Activated naive CD4-positive, alpha-beta T cell treated with anti-CD3 and anti-CD28 coated beads, Interleukin-2, amount 50 U/mL, for 24 hours (primary cell): ENCODE data around the gene GAGE1.
"Not testable (repeated sequence)": the region's sequence is repeated elsewhere in the genome, so short reads cannot be mapped to it uniquely, and the experiment has no call there.

ENCODE experiments used
- H3K27ac Mint-ChIP-seq: one replicate; pipeline ENCODE4 v1.8.0; 2021; ENCODE audit warnings: mild to moderate bottlenecking, mixed read lengths
- H3K27me3 Mint-ChIP-seq: one replicate; pipeline ENCODE4 v1.8.0; 2021; ENCODE audit warnings: mixed read lengths
- H3K36me3 Mint-ChIP-seq: one replicate; pipeline ENCODE4 v1.8.0; 2021; ENCODE audit warnings: mixed read lengths
- H3K4me1 Mint-ChIP-seq: one replicate; pipeline ENCODE4 v1.8.0; 2021; ENCODE audit warnings: mixed read lengths
- H3K4me3 Mint-ChIP-seq: one replicate; pipeline ENCODE4 v1.8.0; 2021; ENCODE audit warnings: mild to moderate bottlenecking, mixed read lengths
- H3K9me3 Mint-ChIP-seq: one replicate; pipeline ENCODE4 v1.8.0; 2021; ENCODE audit warnings: mixed read lengths

GAGE1 gene

DNA sequence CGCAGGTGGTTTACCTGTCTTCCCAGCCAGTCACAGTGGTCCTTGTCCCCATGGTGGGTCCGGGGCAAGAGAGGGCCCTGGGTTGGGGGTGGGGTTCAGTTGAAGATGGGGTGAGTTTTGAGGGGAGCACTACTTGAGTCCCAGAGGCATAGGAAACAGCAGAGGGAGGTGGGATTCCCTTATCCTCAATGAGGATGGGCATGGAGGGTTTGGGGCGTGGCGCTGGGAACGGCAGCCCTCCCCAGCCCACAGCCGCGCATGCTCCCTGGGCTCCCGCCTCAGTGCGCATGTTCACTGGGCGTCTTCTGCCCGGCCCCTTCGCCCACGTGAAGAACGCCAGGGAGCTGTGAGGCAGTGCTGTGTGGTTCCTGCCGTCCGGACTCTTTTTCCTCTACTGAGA lies at the start of gene GAGE1:
GAGE1 (plus strand) TSS at position 301 of the 400 bp plus-strand sequence. CDS start 1,155 bp downstream, outside the sequence.
- H3K27me3 Mint-ChIP-seq, H3K4me3 Mint-ChIP-seq, H3K36me3 Mint-ChIP-seq, H3K27ac Mint-ChIP-seq, H3K4me1 Mint-ChIP-seq, H3K9me3 Mint-ChIP-seq: not testable (repeated sequence)

GRCh38 chrX:49550989-49551388 lies 47.8 kb upstream of the GAGE1 start, which contains the start of gene GAGE12E:
TSS of gene GAGE12E (plus strand) at chrX:49551289. CDS start at chrX:49552444, 1,155 bp downstream.
- H3K27ac Mint-ChIP-seq, H3K4me1 Mint-ChIP-seq, H3K9me3 Mint-ChIP-seq, H3K36me3 Mint-ChIP-seq, H3K4me3 Mint-ChIP-seq, H3K27me3 Mint-ChIP-seq: not testable (repeated sequence)

DNA sequence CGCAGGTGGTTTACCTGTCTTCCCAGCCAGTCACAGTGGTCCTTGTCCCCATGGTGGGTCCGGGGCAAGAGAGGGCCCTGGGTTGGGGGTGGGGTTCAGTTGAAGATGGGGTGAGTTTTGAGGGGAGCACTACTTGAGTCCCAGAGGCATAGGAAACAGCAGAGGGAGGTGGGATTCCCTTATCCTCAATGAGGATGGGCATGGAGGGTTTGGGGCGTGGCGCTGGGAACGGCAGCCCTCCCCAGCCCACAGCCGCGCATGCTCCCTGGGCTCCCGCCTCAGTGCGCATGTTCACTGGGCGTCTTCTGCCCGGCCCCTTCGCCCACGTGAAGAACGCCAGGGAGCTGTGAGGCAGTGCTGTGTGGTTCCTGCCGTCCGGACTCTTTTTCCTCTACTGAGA lies 38.3 kb upstream of the GAGE1 start, which contains the start of gene GAGE12F:
GAGE12F (plus strand) TSS at position 301 of the 400 bp plus-strand sequence. CDS start 1,155 bp downstream, outside the sequence.
- H3K36me3 Mint-ChIP-seq, H3K4me3 Mint-ChIP-seq, H3K9me3 Mint-ChIP-seq, H3K4me1 Mint-ChIP-seq, H3K27me3 Mint-ChIP-seq, H3K27ac Mint-ChIP-seq: not testable (repeated sequence)

DNA sequence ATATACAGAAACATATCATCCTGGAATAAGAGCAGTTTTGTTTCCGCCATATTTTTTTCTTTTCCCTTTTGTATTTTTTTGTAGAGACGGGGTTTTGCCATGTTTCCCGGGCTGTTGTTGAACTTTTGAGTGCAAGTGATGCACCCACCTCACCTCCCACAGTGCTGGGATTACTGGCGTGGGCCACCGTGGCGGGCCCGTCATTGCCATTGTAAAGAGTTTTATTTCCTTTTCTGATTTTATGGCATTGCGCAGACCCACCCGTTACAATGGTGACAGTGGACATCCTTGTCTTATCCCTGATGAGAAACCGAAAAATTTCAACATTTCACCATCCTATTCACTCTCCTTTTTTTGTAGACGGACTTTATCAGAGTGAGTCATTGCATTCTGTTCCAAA lies 30.1 kb upstream of the GAGE1 start:
- H3K36me3 Mint-ChIP-seq, H3K27ac Mint-ChIP-seq, H3K4me1 Mint-ChIP-seq, H3K27me3 Mint-ChIP-seq, H3K9me3 Mint-ChIP-seq, H3K4me3 Mint-ChIP-seq: not testable (repeated sequence)

DNA sequence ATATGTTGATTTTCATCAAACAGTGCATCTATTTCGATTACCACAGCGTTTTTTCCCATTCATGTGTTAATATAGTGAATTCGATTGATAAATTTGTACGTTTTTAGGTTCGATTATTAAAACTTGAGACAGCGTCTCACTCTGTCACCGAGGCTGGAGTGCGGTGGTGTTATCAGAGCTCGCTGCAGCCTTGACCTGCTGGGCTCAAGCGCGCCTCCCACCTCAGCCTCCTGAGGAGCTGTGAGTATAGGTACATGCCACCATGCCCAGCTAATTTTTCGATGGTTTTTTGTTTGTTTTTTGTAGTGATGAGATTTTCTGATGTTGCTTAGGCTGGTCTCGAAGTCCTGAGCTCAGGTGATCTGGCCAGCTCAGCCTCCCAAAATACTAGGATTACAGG lies 29.7 kb upstream of the GAGE1 start:
- H3K4me1 Mint-ChIP-seq, H3K9me3 Mint-ChIP-seq, H3K36me3 Mint-ChIP-seq, H3K4me3 Mint-ChIP-seq, H3K27ac Mint-ChIP-seq, H3K27me3 Mint-ChIP-seq: not testable (repeated sequence)

DNA sequence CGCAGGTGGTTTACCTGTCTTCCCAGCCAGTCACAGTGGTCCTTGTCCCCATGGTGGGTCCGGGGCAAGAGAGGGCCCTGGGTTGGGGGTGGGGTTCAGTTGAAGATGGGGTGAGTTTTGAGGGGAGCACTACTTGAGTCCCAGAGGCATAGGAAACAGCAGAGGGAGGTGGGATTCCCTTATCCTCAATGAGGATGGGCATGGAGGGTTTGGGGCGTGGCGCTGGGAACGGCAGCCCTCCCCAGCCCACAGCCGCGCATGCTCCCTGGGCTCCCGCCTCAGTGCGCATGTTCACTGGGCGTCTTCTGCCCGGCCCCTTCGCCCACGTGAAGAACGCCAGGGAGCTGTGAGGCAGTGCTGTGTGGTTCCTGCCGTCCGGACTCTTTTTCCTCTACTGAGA lies 28.7 kb upstream of the GAGE1 start, which contains the start of gene GAGE12G:
GAGE12G (plus strand) TSS at position 301 of the 400 bp plus-strand sequence. CDS start 1,155 bp downstream, outside the sequence.
- H3K4me3 Mint-ChIP-seq, H3K4me1 Mint-ChIP-seq, H3K9me3 Mint-ChIP-seq, H3K36me3 Mint-ChIP-seq, H3K27ac Mint-ChIP-seq, H3K27me3 Mint-ChIP-seq: not testable (repeated sequence)

GRCh38 chrX:49579649-49580048 lies 19.2 kb upstream of the GAGE1 start, which contains the start of gene GAGE12H:
TSS of gene GAGE12H (plus strand) at chrX:49579949. CDS start at chrX:49581104, 1,155 bp downstream.
- H3K4me3 Mint-ChIP-seq, H3K36me3 Mint-ChIP-seq, H3K27ac Mint-ChIP-seq, H3K27me3 Mint-ChIP-seq, H3K9me3 Mint-ChIP-seq, H3K4me1 Mint-ChIP-seq: not testable (repeated sequence)

- H3K4me1 Mint-ChIP-seq, H3K27me3 Mint-ChIP-seq, H3K9me3 Mint-ChIP-seq, H3K27ac Mint-ChIP-seq, H3K4me3 Mint-ChIP-seq, H3K36me3 Mint-ChIP-seq: not testable (repeated sequence)
These were observed 9.6 kb upstream of the GAGE1 start, which contains the start of gene GAGE2A for GRCh38 chrX:49589196-49589595. TSS of gene GAGE2A (plus strand) at chrX:49589496. CDS start at chrX:49590651, 1,155 bp downstream.

DNA sequence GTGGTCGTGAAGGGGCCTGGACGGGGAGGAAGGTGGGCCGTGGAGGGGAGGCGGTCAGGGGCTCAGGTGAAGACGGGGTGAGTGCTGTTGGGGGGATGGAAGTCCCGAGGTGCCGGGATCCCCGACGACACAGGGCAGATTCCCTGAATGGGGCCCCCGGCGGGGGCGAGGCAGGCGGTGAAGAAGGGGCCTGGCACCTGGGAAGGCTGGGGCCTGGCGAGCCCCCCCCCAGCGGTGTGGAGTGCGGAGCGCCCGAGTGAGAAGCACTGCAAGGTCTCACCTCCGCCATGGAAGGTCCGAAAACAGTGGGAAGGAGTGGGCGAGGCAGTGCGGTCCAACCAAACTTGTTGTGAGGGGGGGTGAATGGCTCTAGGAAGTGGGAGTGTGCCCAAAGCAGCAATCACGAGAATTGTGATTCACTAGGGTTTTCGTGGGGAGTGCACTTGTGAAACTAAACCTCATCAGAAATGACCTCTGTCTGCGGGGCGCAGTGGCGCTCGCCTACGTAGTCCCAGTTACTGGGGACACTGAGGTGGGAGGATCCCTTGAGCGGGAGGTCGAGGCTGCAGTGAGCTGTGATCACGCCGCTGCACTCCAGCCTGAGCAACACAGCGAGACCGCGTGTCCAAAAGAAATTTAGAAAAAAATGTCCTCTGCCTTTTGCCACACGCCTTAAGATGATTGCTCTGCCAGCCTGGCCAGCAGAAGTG lies 8.9 kb upstream of the GAGE1 start:
- H3K27ac Mint-ChIP-seq, H3K9me3 Mint-ChIP-seq, H3K36me3 Mint-ChIP-seq, H3K4me1 Mint-ChIP-seq, H3K4me3 Mint-ChIP-seq, H3K27me3 Mint-ChIP-seq: not testable (repeated sequence)

- H3K9me3 Mint-ChIP-seq, H3K27me3 Mint-ChIP-seq, H3K4me3 Mint-ChIP-seq, H3K36me3 Mint-ChIP-seq, H3K27ac Mint-ChIP-seq, H3K4me1 Mint-ChIP-seq: not testable (repeated sequence)
These were observed 8.3 kb upstream of the GAGE1 start for GRCh38 chrX:49590488-49590887.

GRCh38 chrX:49610718-49611310 lies 12.0 kb downstream of the GAGE1 start:
- no peaks in the 10 kb centered on the region for H3K4me1 Mint-ChIP-seq
- no peak overlapping the region for H3K27ac Mint-ChIP-seq
- no peak overlapping the region for H3K4me3 Mint-ChIP-seq
- no peaks in the 10 kb centered on the region for H3K27me3 Mint-ChIP-seq
- no peaks in the 10 kb centered on the region for H3K36me3 Mint-ChIP-seq
- H3K9me3 Mint-ChIP-seq: no peaks in the 10 kb centered on the region

DNA sequence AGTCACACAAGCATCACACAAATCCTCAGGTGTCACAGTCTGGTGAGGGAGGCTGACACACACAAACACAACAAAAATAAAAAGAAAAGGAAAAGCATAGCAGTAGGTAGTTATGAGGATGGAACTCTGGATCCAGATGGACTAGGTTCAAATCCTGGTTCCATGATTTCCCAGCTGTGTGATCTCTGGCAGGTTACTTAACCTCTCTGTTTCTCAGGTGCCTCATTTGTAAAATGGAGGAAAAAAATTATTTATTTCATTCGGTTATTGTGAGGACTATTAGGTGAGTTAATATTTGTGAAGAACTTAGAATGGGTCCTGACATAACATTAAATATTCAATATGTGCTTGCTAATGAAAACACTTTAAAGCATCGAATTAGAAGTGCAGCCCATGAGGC lies 19.8 kb downstream of the GAGE1 start:
- Mint-ChIP-seq H3K27ac (no peak overlapping the region), H3K36me3 (no peaks in the 10 kb centered on the region), H3K27me3 (no peaks in the 10 kb centered on the region), H3K9me3 (no peaks in the 10 kb centered on the region), H3K4me1 (no peaks in the 10 kb centered on the region), H3K4me3 (no peak overlapping the region)

- Mint-ChIP-seq H3K27me3 (peaks cover 1% of the 10 kb centered on the region), H3K4me3 (peak overlapping the region; percentile 68), H3K9me3 (no peaks in the 10 kb centered on the region), H3K27ac (no peak overlapping the region), H3K36me3 (no peaks in the 10 kb centered on the region), H3K4me1 (no peaks in the 10 kb centered on the region)
These were observed 28.4 kb downstream of the GAGE1 start for GRCh38 chrX:49627086-49627777.

DNA sequence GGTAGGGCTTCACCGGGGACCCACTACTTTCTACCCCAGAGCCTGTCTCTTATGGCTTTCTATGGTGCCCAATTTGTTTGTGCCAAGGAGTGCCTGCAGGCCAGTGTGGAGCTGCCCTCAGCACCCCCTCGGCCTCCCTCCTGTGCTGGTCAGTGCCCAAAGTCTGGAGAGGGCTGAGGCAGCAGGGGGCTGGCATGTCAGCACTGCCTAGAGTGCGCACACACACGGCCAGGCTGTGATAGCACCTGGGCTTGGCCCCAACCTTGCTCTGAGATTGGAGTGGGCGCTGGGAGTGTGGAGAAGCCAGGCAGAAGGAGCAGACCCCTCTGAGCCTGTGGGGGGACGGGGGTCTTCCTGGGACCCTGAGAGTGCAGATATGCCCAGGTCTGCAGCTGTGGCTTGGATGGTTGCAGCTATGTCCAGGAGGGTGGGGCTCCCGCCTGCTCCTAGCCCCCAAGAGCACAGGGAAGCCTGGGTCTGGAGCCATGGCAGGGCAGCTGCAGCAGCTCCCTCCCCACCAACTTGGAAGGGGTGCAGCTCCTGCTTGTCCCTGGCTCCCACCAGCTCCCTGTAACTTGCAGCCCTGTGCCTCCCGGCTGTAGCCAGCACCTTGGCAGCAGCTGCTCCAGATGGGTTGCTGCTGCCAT lies 46.3 kb downstream of the GAGE1 start:
- no peaks in the 10 kb centered on the region for H3K9me3 Mint-ChIP-seq
- H3K36me3 Mint-ChIP-seq: no peaks in the 10 kb centered on the region
- no peak overlapping the region for H3K27ac Mint-ChIP-seq
- H3K4me1 Mint-ChIP-seq: no peaks in the 10 kb centered on the region
- no peak overlapping the region for H3K4me3 Mint-ChIP-seq
- H3K27me3 Mint-ChIP-seq: no peaks in the 10 kb centered on the region

DNA sequence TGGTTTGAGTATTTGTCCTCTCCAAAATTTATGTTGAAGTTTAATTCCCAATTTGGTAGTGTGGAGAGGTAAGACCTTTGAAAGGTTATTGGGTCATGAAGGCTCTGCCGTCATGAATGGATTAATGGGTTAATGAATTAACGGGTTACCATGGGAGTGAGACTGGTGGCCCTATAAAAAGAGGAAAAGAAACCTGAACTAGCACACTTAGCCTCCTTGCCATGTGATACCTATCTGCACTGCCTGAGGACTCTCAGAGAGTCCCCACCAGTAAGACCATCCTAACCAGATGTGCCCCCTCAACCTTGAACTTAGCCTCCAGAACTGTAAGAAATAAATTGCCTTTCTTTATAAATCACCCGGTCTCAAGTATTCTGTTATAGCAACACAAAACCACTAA lies 57.7 kb downstream of the GAGE1 start:
- Mint-ChIP-seq H3K36me3 (no peaks in the 10 kb centered on the region), H3K9me3 (no peaks in the 10 kb centered on the region), H3K27ac (no peak overlapping the region), H3K4me1 (peaks cover 5% of the 10 kb centered on the region), H3K4me3 (no peak overlapping the region), H3K27me3 (no peaks in the 10 kb centered on the region)
